GM19324 (cell line): ENCODE measurements around the gene PPP1R1C.

Experiments used
- ATAC-seq: cut with Tn5 transposase; IDR thresholded peaks from one replicate; pipeline ENCODE4 v1.9.1; 2021; ENCODE audit warnings: mild to moderate bottlenecking, moderate library complexity; ENCODE audit not compliant: unreplicated experiment, low FRiP score

The PPP1R1C gene

GRCh38 chr2:182166406-182166805 lies 180.8 kb downstream of the PPP1R1C start:
- ATAC-seq: no peak

- no peak for ATAC-seq
These were observed 181.2 kb downstream of the PPP1R1C start for GRCh38 chr2:182166841-182167240.
